Urinary bladder (tissue), 4 donors: ENCODE data around the gene RRP1B. TPM values are rescaled to one million over a fixed set of nuclear protein-coding genes. Genes with fewer than 3 reads are reported as not detected.
"Not testable (repeated sequence)": the region's sequence is repeated elsewhere in the genome, so short reads cannot be mapped to it uniquely, and the experiment has no call there.

Source experiments
- DNase-seq: peaks from one replicate; pipeline ENCODE4 v3.0.0-alpha.2; 2015; ENCODE audit errors: extremely low spot score
- H3K27ac ChIP-seq: one replicate; pipeline ENCODE4 v1.5.1; 2013; ENCODE audit warnings: low read depth, mild to moderate bottlenecking, moderate library complexity
- H3K36me3 ChIP-seq: one replicate; pipeline ENCODE4 v1.6.1; 2013; ENCODE audit warnings: mild to moderate bottlenecking, moderate library complexity; ENCODE audit not compliant: insufficient read depth
- H3K4me1 ChIP-seq: one replicate; pipeline ENCODE4 v1.6.1; 2013; ENCODE audit warnings: mild to moderate bottlenecking, moderate library complexity; ENCODE audit not compliant: insufficient read depth
- H3K4me3 ChIP-seq: one replicate; pipeline ENCODE4 v1.5.1; 2013; ENCODE audit warnings: low read depth, low read length
- WGBS: extraction: QIAGEN DNeasy Blood & Tissue Kit; methylation state at CpG from one replicate; pipeline ENCODE4 v1.1.7; 2013; 5-methylcytosine and 5-hydroxymethylcytosine counted together
- polyA plus RNA-seq: library from polyadenylated mRNA; stranded (reverse); fragments of 200-250 nt; gene quantifications from one replicate; pipeline ENCODE4 v1.2.3, GENCODE V29; 2013
- total RNA-seq: library from RNA; depleted of rRNA; stranded (reverse); fragments of >200 nt; gene quantifications from one replicate; pipeline ENCODE4 v1.2.3, GENCODE V29; 2014
- donor health status: healthy with polysubstance abuse.
- donor health status: healthy.

RRP1B gene
- total and polyA plus RNA-seq, 2 donors: 13.5 to 17.2 TPM

DNA sequence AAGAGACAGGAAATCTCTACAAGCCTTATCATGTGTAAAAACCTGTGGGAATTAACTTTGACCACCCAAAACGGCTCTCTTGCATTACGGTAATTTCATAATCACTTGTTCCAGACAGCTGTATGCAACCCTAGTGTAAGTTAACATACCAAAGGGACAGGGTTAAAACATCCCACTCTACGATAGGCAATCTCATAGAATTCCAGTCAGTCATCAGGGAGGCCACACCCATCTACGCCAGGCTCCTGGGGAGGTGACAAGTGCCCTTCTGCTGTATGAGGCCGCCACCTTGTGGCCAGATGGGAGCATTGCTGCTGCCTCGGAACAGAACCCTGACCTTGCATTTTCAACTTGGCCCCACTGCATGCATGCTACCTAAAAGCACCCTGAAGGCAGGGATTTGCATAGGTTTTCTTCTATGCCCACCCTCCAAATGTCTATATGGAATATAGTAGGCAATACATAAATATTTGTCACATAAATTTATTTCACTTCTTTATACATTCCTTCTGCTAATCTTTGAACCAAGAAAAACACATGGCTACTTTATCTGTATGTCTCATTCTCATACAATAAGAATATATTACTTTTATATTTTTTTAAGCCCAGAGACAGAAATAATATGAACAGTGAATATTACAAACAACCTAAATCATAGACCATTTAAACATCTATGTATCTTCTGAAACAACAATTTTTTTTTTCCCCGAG lies 12.7 kb upstream of the RRP1B start:
- Histone ChIP-seq H3K36me3 (no peaks in the 10 kb centered on the region), H3K27ac (no peak overlapping the region), H3K4me3 (no peak overlapping the region), H3K4me1 (no peaks in the 10 kb centered on the region)
- WGBS: 22% methylated on average over 7 of the region's 7 CpGs
- peak; percentile 59 for DNase-seq

DNA sequence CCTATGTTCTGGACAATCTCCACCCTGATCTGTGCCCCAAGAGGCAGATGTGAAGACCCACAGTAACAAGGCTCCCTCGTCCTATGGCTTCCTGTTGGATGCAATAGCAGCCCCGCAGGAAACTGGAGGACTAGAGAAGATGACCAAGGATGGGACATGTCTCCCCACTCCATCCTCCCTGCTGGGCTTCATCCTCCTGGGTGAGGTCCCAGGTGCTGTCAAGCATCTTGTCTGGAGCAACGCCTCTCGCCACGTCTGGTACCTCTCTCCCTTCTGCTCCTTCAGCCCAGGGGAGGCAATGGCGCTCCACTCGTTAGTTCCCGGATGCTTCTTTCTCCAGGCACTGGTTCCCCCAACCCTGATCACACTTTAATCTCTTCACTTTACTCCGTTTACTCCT lies 11.2 kb upstream of the RRP1B start:
- Histone ChIP-seq H3K4me1 (no peaks in the 10 kb centered on the region), H3K4me3 (no peak overlapping the region), H3K27ac (no peak overlapping the region), H3K36me3 (no peaks in the 10 kb centered on the region)
- DNase-seq: no peak
- 63% methylated on average over 9 of the region's 9 CpGs for WGBS

DNA sequence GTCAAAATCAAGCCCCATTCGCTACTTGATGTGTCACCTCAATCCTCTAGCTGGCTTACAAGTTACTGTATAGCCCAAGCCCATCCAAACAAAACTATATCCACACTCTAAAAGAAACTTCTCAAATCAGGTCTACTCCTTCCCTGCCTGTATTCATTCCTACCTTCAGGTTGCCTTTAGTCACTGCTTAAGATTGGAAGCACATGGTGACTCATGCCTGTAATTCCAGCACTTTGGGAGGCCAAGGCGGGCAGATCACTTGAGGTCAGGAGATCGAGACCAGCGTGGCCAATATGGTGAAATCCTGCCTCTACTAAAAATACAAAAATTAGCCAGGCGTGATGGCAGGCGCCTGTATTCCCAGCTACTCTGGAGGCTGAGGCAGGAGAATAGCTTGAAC lies 7.4 kb upstream of the RRP1B start:
- not testable (repeated sequence) for H3K4me1 ChIP-seq, H3K36me3 ChIP-seq, H3K4me3 ChIP-seq, H3K27ac ChIP-seq, DNase-seq
- 97% methylated on average over 6 of the region's 6 CpGs for WGBS

GRCh38 chr21:43652616-43653015 lies 6.7 kb upstream of the RRP1B start:
- WGBS: 82% methylated on average over 6 of the region's 6 CpGs
- no peaks in the 10 kb centered on the region for H3K36me3 ChIP-seq
- H3K4me3 ChIP-seq: no peak overlapping the region
- H3K27ac ChIP-seq: no peak overlapping the region
- no peaks in the 10 kb centered on the region for H3K4me1 ChIP-seq
- DNase-seq: no peak

DNA sequence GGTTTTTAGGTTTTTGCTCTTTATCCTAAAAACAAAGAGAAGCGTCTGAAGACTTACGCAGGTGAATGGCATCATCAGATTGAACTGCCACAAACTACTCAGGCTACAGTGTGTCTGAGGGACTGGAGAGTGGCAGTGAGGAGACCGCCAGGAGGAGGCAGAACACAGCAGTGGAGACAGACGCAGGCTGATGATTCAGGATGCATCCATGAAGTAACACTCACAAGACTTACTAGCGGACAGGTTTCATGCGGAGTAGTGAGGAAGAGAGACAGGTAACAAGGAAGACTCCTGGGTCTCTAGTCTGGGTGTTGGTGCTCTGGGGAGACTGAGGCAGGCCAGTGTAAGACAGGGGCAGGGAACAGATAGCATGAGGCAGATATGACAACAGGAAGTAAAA lies 5.7 kb upstream of the RRP1B start:
- no peak overlapping the region for H3K4me3 ChIP-seq
- no peaks in the 10 kb centered on the region for H3K36me3 ChIP-seq
- DNase-seq: no peak
- H3K4me1 ChIP-seq: no peaks in the 10 kb centered on the region
- no peak overlapping the region for H3K27ac ChIP-seq
- 89% methylated on average over 6 of the region's 6 CpGs for WGBS

DNA sequence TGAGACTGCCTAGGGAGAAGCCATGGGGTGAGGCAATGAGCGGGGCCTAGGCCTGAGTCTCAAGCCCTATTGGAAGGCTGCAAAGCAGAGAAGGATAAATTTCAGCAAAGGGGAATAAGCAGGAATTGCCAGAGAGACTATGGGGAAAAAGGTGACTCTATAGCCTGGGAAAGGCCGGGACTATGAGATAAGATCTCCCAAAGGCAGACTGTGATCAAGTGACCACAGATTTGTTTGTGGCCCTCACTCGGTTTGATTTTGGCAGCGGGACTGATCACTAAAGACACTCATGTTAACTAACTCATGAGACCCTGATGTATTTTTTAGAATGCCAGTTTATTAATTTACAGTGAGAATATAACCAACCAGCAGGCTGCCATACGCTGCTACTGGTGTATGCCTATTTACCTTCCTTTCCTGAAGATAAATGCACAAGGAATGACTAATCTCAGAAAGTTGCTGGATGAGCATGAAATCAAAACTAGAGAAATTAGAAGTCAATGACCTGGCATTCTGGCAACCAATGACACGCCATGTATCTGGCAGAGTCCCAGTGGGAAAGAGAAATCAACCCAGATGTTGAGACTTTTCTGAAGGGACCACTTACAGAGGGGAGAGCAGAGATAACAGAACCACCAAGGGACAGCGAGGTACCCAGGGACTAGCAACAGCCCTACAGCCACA lies 4.4 kb upstream of the RRP1B start:
- Histone ChIP-seq H3K36me3 (no peaks in the 10 kb centered on the region), H3K4me3 (no peak overlapping the region), H3K4me1 (no peaks in the 10 kb centered on the region), H3K27ac (no peak overlapping the region)
- WGBS: 78% methylated on average over 7 of the region's 7 CpGs
- DNase-seq: no peak

GRCh38 chr21:43657355-43658087 lies 1.8 kb upstream of the RRP1B start:
- no peak for DNase-seq
- 82% methylated on average over 46 of the region's 46 CpGs for WGBS

GRCh38 chr21:43658088-43658741 lies 1.1 kb upstream of the RRP1B start:
- Histone ChIP-seq H3K4me3 (no peak overlapping the region), H3K4me1 (no peaks in the 10 kb centered on the region), H3K36me3 (no peaks in the 10 kb centered on the region), H3K27ac (no peak overlapping the region)
- no peak for DNase-seq
- 93% methylated on average over 48 of the region's 48 CpGs for WGBS

More at GRCh38 chr21:43657355-43658087, 1.8 kb upstream of the RRP1B start:
- Histone ChIP-seq H3K4me3 (no peak overlapping the region), H3K4me1 (no peaks in the 10 kb centered on the region), H3K27ac (no peak overlapping the region), H3K36me3 (no peaks in the 10 kb centered on the region)

DNA sequence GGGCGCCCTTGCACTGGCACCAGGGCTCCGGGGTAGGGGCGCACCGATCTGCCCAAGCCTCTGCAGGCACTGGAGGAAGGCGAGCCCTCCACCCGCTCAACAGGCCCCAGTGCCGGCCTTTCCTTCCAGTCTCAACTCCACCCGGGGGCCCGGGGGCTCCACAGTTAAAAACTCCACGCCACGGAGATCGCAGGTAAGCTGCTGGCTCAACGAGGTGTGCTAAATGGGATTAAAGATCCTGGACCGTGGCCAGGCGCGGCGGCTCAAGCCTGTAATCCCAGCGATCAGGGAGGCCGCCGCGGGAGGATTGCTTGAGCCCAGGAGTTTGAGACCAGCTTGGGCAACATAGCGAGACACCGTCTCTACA lies 608 bp upstream of the RRP1B start:
- 87% methylated on average over 23 of the region's 23 CpGs for WGBS
- Histone ChIP-seq H3K4me1 (no peaks in the 10 kb centered on the region), H3K36me3 (no peaks in the 10 kb centered on the region), H3K4me3 (no peak overlapping the region), H3K27ac (no peak overlapping the region)
- no peak for DNase-seq

DNA sequence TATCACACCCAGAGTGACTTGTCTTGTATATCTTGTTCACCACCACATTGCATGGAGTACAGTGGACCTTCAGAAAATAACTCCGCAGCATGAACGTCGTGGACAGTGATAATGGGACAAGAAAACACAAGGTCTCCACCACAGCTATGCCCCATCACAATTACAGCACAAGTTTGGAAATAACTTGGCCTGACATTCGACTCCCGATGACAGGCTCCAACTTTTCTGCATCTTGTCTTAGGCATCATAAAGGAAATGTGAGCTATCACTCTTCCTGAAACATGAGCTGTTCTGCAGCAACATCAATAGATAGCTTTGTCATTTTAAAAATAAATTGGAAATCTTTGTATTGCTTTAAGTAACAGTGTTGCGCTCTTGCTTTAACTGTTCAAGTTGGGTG lies 2.9 kb downstream of the RRP1B start:
- no peaks in the 10 kb centered on the region for H3K36me3 ChIP-seq
- H3K27ac ChIP-seq: no peak overlapping the region
- 70% methylated on average over 6 of the region's 6 CpGs for WGBS
- H3K4me1 ChIP-seq: no peaks in the 10 kb centered on the region
- no peak for DNase-seq
- H3K4me3 ChIP-seq: no peak overlapping the region

GRCh38 chr21:43663033-43663432 lies 3.7 kb downstream of the RRP1B start:
- no peak overlapping the region for H3K27ac ChIP-seq
- 93% methylated on average over 9 of the region's 9 CpGs for WGBS
- no peak for DNase-seq
- no peak overlapping the region for H3K4me3 ChIP-seq
- no peaks in the 10 kb centered on the region for H3K36me3 ChIP-seq
- no peaks in the 10 kb centered on the region for H3K4me1 ChIP-seq

GRCh38 chr21:43664358-43664757 lies 5.0 kb downstream of the RRP1B start:
- H3K4me1 ChIP-seq: no peaks in the 10 kb centered on the region
- H3K4me3 ChIP-seq: no peak overlapping the region
- no peak overlapping the region for H3K27ac ChIP-seq
- DNase-seq: no peak
- H3K36me3 ChIP-seq: no peaks in the 10 kb centered on the region
- WGBS: 60% methylated on average over 4 of the region's 4 CpGs

DNA sequence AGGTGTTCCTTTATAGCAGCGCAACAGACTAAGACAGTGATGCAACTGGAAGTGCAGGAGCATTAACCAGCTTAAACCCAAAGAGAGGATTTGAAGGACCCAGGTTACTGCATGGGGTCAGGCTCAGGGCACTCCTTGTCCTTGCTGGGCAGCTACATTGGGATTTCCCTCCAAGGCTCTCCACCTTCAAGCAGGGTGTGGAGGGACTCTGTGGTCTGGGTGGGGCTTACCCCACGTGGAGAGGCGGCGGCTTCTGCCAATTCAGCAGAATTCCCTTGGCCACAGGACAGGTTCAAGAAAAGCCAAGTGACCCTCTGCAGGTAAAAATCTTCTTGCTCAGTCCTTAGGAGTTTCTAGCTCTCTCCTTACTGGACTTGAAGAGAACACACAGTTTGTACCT lies 6.5 kb downstream of the RRP1B start:
- Histone ChIP-seq H3K36me3 (peaks cover 1% of the 10 kb centered on the region), H3K27ac (no peak overlapping the region), H3K4me1 (no peaks in the 10 kb centered on the region), H3K4me3 (no peak overlapping the region)
- no peak for DNase-seq
- 93% methylated on average over 4 of the region's 4 CpGs for WGBS
